GM23338 (cell line): ENCODE results near the gene PLPPR5. TPM values are rescaled to one million over a fixed set of nuclear protein-coding genes. Genes with fewer than 3 reads are reported as not detected.

Experiments
- ATAC-seq: fragments of 200-7000 bp; cut with Tn5 transposase; 3 replicates; pipeline ENCODE4 v1.9.1; 2020
- DNase-seq: peaks from one replicate; pipeline ENCODE4 v3.0.0-alpha.2; 2015; ENCODE audit warnings: low spot score
- H2AFZ ChIP-seq: fragments of 200-600 bp; sonication (generic); 2 replicates; pipeline ENCODE4 v1.8.0; 2016; ENCODE audit warnings: antibody characterized with exemption, mild to moderate bottlenecking, moderate library complexity
- H3F3A ChIP-seq: fragments of 200-600 bp; sonication (generic); replicated peaks from 2 replicates; pipeline ENCODE4 v1.8.0; 2017; ENCODE audit warnings: antibody characterized with exemption, mixed run types, low read depth
- H3K27ac ChIP-seq: fragments of 200-600 bp; sonication (generic); 2 replicates; pipeline ENCODE4 v1.6.1; 2016; ENCODE audit warnings: low read depth
- H3K27me3 ChIP-seq: fragments of 200-600 bp; sonication (generic); 2 replicates; pipeline ENCODE4 v1.8.0; 2016; ENCODE audit warnings: mild to moderate bottlenecking, mixed run types, moderate library complexity; ENCODE audit not compliant: insufficient read depth
- H3K36me3 ChIP-seq: fragments of 200-600 bp; sonication (generic); 2 replicates; pipeline ENCODE4 v1.8.0; 2016; ENCODE audit warnings: mild to moderate bottlenecking; ENCODE audit not compliant: insufficient read depth
- H3K4me1 ChIP-seq: fragments of 200-600 bp; sonication (generic); 2 replicates; pipeline ENCODE4 v1.8.0; 2016; ENCODE audit warnings: mild to moderate bottlenecking, moderate library complexity; ENCODE audit not compliant: insufficient read depth
- H3K4me2 ChIP-seq: fragments of 200-600 bp; sonication (generic); 2 replicates; pipeline ENCODE4 v1.7.1; 2017; ENCODE audit warnings: mixed run types
- H3K4me3 ChIP-seq: fragments of 200-600 bp; sonication (generic); 2 replicates; pipeline ENCODE4 v1.6.1; 2016; ENCODE audit warnings: mixed run types
- H3K79me2 ChIP-seq: fragments of 200-600 bp; sonication (generic); replicated peaks from 2 replicates; pipeline ENCODE4 v1.8.0; 2017; ENCODE audit warnings: mild to moderate bottlenecking; ENCODE audit not compliant: insufficient read depth
- H3K9me2 ChIP-seq: fragments of 200-600 bp; sonication (generic); 2 replicates; pipeline ENCODE4 v1.8.0; 2017; ENCODE audit not compliant: insufficient read depth
- H4K20me1 ChIP-seq: fragments of 200-600 bp; sonication (generic); replicated peaks from 2 replicates; pipeline ENCODE4 v1.8.0; 2017; ENCODE audit warnings: mild to moderate bottlenecking; ENCODE audit not compliant: insufficient read depth
- H3K27ac Mint-ChIP-seq: 2 replicates; pipeline ENCODE4 v1.8.0; 2020; ENCODE audit warnings: inconsistent platforms, mild to moderate bottlenecking, moderate library complexity, mixed read lengths
- H3K27me3 Mint-ChIP-seq: 3 replicates; pipeline ENCODE4 v1.8.0; 2022; ENCODE audit warnings: low read depth, mild to moderate bottlenecking, moderate library complexity, mixed read lengths, inconsistent platforms; ENCODE audit not compliant: insufficient read depth, poor library complexity
- H3K36me3 Mint-ChIP-seq: 3 replicates; pipeline ENCODE4 v1.8.0; 2021; ENCODE audit warnings: low read depth, mild to moderate bottlenecking, inconsistent platforms, moderate library complexity, mixed read lengths
- H3K4me1 Mint-ChIP-seq: 3 replicates; pipeline ENCODE4 v1.8.0; 2020; ENCODE audit warnings: mild to moderate bottlenecking, inconsistent platforms, mixed read lengths
- H3K4me3 Mint-ChIP-seq: 3 replicates; pipeline ENCODE4 v1.8.0; 2021; ENCODE audit warnings: moderate library complexity, mild to moderate bottlenecking, inconsistent platforms, mixed read lengths
- H3K9me3 Mint-ChIP-seq: 3 replicates; pipeline ENCODE4 v1.8.0; 2020; ENCODE audit warnings: moderate library complexity, mild to moderate bottlenecking, inconsistent platforms, mixed read lengths
- CREB1 ChIP-seq: fragments of 250-450 bp; sonication (Bioruptor Pico); IDR thresholded peaks from 2 replicates; pipeline ENCODE4 v1.5.0; 2020; ENCODE audit warnings: low read depth, mild to moderate bottlenecking, moderate library complexity
- EZH2phosphoT487 ChIP-seq: fragments of 200-600 bp; sonication (generic); IDR thresholded peaks from one replicate; pipeline ENCODE4 v1.8.1; 2018; ENCODE audit warnings: antibody characterized with exemption; ENCODE audit not compliant: unreplicated experiment
- ZNF114 ChIP-seq: fragments of 250-450 bp; sonication (Bioruptor Pico); IDR thresholded peaks from 2 replicates; pipeline ENCODE4 v1.5.0; 2020; ENCODE audit warnings: mild to moderate bottlenecking, moderate library complexity
- polyA plus RNA-seq: library from polyadenylated mRNA; unstranded; fragments of >200 nt; fragmentation: Nextera tagmentation; extraction: Ambion mirVana; gene quantifications from 2 replicates; pipeline ENCODE4 v1.2.1, GENCODE V29; 2016
- total RNA-seq: library from RNA; depleted of rRNA; stranded (reverse); fragments of >200 nt; shearing (Covaris generic); gene quantifications from 2 replicates; pipeline ENCODE4 v1.2.3, GENCODE V29; 2014
- TF ChIP-seq, protein P1 (sequence below): fragments of 250-450 bp; sonication (Bioruptor Pico); IDR thresholded peaks from 2 replicates; pipeline ENCODE4 v1.5.0; 2020; ENCODE audit warnings: mild to moderate bottlenecking, moderate library complexity
- TF ChIP-seq, protein P2 (sequence below): IDR thresholded peaks from one replicate; pipeline ENCODE4 v1.6.1; 2018; ENCODE audit warnings: antibody characterized with exemption; ENCODE audit not compliant: unreplicated experiment
- TF ChIP-seq, protein P3 (sequence below): IDR thresholded peaks from 2 replicates; pipeline ENCODE4 v1.6.1; 2016; ENCODE audit warnings: antibody characterized with exemption

PLPPR5 gene
- total and polyA plus RNA-seq, 2 experiments from 2014 or later = 3.2 to 4.2 TPM

DNA sequence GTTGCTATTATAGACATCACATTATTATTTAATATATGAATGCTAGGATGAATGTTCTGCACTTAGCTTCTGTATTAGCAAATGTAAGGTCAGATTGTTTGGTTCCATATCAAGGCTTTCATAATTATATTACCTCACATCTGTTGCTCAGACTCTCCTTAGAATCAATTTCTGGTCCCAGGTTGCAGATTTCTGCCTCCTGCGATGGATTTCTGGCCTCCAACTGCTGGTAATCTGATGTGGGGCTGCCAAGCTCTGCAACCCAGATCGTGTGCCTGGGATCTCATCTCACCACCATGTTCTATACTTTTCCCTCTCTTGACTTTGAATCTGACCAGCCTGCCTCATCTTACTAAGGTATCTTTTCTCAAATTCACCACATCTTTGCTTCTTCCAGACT lies 25.2 kb downstream of the PLPPR5 start (continued):
- TF ChIP-seq, protein P1, sequence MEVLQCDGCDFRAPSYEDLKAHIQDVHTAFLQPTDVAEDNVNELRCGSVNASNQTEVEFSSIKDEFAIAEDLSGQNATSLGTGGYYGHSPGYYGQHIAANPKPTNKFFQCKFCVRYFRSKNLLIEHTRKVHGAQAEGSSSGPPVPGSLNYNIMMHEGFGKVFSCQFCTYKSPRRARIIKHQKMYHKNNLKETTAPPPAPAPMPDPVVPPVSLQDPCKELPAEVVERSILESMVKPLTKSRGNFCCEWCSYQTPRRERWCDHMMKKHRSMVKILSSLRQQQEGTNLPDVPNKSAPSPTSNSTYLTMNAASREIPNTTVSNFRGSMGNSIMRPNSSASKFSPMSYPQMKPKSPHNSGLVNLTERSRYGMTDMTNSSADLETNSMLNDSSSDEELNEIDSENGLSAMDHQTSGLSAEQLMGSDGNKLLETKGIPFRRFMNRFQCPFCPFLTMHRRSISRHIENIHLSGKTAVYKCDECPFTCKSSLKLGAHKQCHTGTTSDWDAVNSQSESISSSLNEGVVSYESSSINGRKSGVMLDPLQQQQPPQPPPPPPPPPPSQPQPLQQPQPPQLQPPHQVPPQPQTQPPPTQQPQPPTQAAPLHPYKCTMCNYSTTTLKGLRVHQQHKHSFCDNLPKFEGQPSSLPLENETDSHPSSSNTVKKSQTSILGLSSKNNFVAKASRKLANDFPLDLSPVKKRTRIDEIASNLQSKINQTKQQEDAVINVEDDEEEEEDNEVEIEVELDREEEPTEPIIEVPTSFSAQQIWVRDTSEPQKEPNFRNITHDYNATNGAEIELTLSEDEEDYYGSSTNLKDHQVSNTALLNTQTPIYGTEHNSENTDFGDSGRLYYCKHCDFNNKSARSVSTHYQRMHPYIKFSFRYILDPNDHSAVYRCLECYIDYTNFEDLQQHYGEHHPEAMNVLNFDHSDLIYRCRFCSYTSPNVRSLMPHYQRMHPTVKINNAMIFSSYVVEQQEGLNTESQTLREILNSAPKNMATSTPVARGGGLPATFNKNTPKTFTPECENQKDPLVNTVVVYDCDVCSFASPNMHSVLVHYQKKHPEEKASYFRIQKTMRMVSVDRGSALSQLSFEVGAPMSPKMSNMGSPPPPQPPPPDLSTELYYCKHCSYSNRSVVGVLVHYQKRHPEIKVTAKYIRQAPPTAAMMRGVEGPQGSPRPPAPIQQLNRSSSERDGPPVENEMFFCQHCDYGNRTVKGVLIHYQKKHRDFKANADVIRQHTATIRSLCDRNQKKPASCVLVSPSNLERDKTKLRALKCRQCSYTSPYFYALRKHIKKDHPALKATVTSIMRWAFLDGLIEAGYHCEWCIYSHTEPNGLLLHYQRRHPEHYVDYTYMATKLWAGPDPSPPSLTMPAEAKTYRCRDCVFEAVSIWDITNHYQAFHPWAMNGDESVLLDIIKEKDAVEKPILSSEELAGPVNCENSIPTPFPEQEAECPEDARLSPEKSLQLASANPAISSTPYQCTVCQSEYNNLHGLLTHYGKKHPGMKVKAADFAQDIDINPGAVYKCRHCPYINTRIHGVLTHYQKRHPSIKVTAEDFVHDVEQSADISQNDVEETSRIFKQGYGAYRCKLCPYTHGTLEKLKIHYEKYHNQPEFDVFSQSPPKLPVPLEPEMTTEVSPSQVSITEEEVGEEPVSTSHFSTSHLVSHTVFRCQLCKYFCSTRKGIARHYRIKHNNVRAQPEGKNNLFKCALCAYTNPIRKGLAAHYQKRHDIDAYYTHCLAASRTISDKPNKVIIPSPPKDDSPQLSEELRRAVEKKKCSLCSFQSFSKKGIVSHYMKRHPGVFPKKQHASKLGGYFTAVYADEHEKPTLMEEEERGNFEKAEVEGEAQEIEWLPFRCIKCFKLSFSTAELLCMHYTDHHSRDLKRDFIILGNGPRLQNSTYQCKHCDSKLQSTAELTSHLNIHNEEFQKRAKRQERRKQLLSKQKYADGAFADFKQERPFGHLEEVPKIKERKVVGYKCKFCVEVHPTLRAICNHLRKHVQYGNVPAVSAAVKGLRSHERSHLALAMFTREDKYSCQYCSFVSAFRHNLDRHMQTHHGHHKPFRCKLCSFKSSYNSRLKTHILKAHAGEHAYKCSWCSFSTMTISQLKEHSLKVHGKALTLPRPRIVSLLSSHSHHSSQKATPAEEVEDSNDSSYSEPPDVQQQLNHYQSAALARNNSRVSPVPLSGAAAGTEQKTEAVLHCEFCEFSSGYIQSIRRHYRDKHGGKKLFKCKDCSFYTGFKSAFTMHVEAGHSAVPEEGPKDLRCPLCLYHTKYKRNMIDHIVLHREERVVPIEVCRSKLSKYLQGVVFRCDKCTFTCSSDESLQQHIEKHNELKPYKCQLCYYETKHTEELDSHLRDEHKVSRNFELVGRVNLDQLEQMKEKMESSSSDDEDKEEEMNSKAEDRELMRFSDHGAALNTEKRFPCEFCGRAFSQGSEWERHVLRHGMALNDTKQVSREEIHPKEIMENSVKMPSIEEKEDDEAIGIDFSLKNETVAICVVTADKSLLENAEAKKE = no peak
- TF ChIP-seq CREB1 (CRISPR knock-in tag) (no peak), EZH2phosphoT487 (no peak)
- TF ChIP-seq, protein P2, sequence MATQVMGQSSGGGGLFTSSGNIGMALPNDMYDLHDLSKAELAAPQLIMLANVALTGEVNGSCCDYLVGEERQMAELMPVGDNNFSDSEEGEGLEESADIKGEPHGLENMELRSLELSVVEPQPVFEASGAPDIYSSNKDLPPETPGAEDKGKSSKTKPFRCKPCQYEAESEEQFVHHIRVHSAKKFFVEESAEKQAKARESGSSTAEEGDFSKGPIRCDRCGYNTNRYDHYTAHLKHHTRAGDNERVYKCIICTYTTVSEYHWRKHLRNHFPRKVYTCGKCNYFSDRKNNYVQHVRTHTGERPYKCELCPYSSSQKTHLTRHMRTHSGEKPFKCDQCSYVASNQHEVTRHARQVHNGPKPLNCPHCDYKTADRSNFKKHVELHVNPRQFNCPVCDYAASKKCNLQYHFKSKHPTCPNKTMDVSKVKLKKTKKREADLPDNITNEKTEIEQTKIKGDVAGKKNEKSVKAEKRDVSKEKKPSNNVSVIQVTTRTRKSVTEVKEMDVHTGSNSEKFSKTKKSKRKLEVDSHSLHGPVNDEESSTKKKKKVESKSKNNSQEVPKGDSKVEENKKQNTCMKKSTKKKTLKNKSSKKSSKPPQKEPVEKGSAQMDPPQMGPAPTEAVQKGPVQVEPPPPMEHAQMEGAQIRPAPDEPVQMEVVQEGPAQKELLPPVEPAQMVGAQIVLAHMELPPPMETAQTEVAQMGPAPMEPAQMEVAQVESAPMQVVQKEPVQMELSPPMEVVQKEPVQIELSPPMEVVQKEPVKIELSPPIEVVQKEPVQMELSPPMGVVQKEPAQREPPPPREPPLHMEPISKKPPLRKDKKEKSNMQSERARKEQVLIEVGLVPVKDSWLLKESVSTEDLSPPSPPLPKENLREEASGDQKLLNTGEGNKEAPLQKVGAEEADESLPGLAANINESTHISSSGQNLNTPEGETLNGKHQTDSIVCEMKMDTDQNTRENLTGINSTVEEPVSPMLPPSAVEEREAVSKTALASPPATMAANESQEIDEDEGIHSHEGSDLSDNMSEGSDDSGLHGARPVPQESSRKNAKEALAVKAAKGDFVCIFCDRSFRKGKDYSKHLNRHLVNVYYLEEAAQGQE = no peak

DNA sequence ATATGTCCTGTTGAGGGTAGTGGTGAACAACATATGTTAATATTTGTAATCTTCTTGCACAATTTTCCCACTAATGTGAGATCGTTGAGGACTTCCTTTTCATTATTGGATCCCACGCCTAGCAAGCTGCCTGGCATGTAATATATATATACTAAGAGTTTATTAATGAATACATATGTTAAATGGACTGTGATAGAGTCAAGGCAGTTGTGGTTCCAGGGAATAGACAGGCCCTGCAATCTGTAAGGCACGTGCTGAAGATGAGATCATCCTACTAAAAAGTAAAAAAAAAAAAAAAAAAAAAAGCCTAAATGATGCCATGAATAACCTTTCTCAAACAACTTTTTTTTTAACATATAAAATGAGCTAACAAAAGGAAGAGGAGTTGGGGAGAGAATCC lies 28.9 kb downstream of the PLPPR5 start:
- H3K27me3 Mint-ChIP-seq = peaks cover 3% of the 10 kb centered on the region
- H3K4me1 Mint-ChIP-seq = peaks cover 34% of the 10 kb centered on the region
- DNase-seq (no peak), ATAC-seq (no peak)
- H3K27ac Mint-ChIP-seq = no peak overlapping the region
- Histone ChIP-seq H3K27ac (no peak overlapping the region), H3K4me2 (no peak overlapping the region), H3K27me3 (no peaks in the 10 kb centered on the region), H2AFZ (no peak overlapping the region), H3K79me2 (no peaks in the 10 kb centered on the region), H3K4me3 (no peak overlapping the region), H3K4me1 (peaks cover 20% of the 10 kb centered on the region), H3F3A (no peaks in the 10 kb centered on the region), H3K9me2 (no peaks in the 10 kb centered on the region; the same call in 1 of the 2 replicates), H4K20me1 (no peaks in the 10 kb centered on the region; the same call in 1 of the 2 replicates), H3K36me3 (no peaks in the 10 kb centered on the region)
- H3K4me3 Mint-ChIP-seq = no peak overlapping the region
- H3K36me3 Mint-ChIP-seq = no peaks in the 10 kb centered on the region
- no peaks in the 10 kb centered on the region for H3K9me3 Mint-ChIP-seq
- no peak for TF ChIP-seq CREB1 (CRISPR knock-in tag)
- TF ChIP-seq, protein P2 = no peak
- TF ChIP-seq ZNF114 = no peak
- TF ChIP-seq, protein P3, sequence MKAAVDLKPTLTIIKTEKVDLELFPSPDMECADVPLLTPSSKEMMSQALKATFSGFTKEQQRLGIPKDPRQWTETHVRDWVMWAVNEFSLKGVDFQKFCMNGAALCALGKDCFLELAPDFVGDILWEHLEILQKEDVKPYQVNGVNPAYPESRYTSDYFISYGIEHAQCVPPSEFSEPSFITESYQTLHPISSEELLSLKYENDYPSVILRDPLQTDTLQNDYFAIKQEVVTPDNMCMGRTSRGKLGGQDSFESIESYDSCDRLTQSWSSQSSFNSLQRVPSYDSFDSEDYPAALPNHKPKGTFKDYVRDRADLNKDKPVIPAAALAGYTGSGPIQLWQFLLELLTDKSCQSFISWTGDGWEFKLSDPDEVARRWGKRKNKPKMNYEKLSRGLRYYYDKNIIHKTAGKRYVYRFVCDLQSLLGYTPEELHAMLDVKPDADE = no peak
